22Rv1 (cell line): Measurements from ENCODE around the gene USP32.

Source experiments
- H3K27ac ChIP-seq: fragments of 450-650 bp; 2 replicates; pipeline ENCODE4 v1.5.1; 2017
- CTCF ChIP-seq: fragments of 450-650 bp; IDR thresholded peaks from 2 replicates; pipeline ENCODE4 v1.5.1; 2017; ENCODE audit warnings: mild to moderate bottlenecking
- ZFX ChIP-seq: fragments of 450-650 bp; IDR thresholded peaks from 2 replicates; pipeline ENCODE4 v1.6.1; 2017; ENCODE audit warnings: antibody characterized with exemption, borderline replicate concordance

USP32 gene

GRCh38 chr17:60165223-60165622 is 226.7 kb downstream of the USP32 start:
- H3K27ac ChIP-seq = no peak overlapping the region
- TF ChIP-seq CTCF (no peak), ZFX (no peak)

GRCh38 chr17:60164697-60165096 is 227.2 kb downstream of the USP32 start:
- H3K27ac ChIP-seq = no peak overlapping the region
- no peak for TF ChIP-seq CTCF
- no peak for TF ChIP-seq ZFX

GRCh38 chr17:60164164-60164563 is 227.8 kb downstream of the USP32 start:
- TF ChIP-seq ZFX = no peak
- no peak overlapping the region for H3K27ac ChIP-seq

GRCh38 chr17:60163108-60163784 is 228.7 kb downstream of the USP32 start:
- H3K27ac ChIP-seq = no peak overlapping the region
- no peak for TF ChIP-seq CTCF
- no peak for TF ChIP-seq ZFX

- no peak for TF ChIP-seq CTCF
- no peak for TF ChIP-seq ZFX
- H3K27ac ChIP-seq = no peak overlapping the region
These were observed 230.2 kb downstream of the USP32 start for GRCh38 chr17:60161598-60162330.

GRCh38 chr17:60160829-60161501 is 231.0 kb downstream of the USP32 start:
- TF ChIP-seq CTCF (no peak), ZFX (no peak)
- H3K27ac ChIP-seq = no peak overlapping the region

GRCh38 chr17:60159479-60159866 is 232.5 kb downstream of the USP32 start:
- H3K27ac ChIP-seq = no peak overlapping the region
- no peak for TF ChIP-seq ZFX
- TF ChIP-seq CTCF = no peak
